Renal cortex interstitium (tissue), 11 donors: ENCODE measurements around the gene ARHGAP27. TPM values are rescaled to one million over a fixed set of nuclear protein-coding genes. Genes with fewer than 3 reads are reported as not detected.
"Not testable (repeated sequence)": the region's sequence is repeated elsewhere in the genome, so short reads cannot be mapped to it uniquely, and the experiment has no call there.

Experiments used
- DNase-seq, 11 donors: peaks; one replicate each; pipeline ENCODE4 v3.0.0-alpha.2; 2013; ENCODE audit warnings: low read depth in 9 of 11, low spot score in 4 of 11; ENCODE audit errors: extremely low read depth in 1 of 11
- polyA plus RNA-seq, 3 donors: library from polyadenylated mRNA; unstranded; fragments of 120-200 nt; gene quantifications; one replicate each; pipeline ENCODE4 v1.2.1, GENCODE V29; 2013; ENCODE audit not compliant: insufficient read length in 3 of 3

The ARHGAP27 gene
- polyA plus RNA-seq, 3 donors, result 11.7 to 23.2 (median 14.5) TPM

DNA sequence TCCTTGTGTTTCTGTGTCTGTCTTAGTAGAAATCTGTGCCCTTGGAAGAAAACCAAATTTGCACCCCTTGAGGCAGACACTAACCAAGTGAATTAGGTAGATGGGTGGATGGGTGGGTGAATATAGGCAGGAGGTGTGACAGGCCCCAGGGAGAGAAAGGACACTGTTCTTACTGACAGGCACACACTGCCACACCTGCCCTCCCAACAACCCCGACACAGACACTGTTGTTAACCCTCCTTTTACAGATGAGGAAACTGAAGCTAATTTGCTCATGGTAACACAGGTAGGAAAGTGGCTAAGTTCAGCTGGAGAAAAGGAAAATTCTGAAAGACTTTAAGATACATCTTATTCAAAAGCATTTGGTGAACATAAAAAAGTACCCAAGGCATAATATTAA lies 15.8 kb upstream of the ARHGAP27 start:
- DNase-seq, result not testable (repeated sequence)

DNA sequence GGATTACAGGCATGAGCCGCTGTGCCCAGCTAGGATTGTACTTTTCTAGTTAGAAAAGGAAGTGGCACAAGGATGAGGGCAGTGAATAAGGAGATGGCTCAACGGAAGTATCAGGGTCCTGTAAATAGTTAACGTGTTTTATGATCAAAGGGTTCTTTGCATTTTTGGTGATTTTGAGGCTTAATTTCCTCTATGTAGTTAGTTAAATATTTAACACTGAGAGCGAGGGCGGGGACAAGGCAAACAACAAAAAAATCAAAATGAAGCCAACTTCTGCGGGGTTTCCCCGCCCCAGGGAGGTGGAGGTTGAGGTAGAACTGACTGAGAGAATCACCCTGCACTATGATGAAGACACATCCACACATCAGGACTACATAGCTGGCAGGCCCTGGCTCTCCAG lies 15.4 kb upstream of the ARHGAP27 start:
- DNase-seq, result not testable (repeated sequence)

DNA sequence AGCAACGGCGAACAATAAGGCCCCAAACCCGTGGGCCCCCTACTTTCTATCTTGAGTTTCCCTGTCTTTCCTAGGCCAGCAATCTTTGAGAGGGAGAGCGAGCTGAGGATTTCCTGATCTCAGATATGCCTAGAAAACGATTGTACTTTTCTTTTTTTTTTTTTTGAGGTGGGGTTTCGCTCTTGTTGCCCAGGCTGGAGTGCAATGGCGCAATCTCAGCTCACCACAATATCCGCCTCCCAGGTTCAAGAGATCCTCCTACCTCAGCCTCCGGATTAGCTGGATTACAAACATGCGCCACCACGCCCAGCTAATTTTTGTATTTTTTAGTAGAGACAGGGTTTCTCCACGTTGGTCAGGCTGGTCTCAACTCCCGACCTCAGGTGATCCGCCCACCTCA lies 15.0 kb upstream of the ARHGAP27 start:
- DNase-seq, result not testable (repeated sequence)

DNA sequence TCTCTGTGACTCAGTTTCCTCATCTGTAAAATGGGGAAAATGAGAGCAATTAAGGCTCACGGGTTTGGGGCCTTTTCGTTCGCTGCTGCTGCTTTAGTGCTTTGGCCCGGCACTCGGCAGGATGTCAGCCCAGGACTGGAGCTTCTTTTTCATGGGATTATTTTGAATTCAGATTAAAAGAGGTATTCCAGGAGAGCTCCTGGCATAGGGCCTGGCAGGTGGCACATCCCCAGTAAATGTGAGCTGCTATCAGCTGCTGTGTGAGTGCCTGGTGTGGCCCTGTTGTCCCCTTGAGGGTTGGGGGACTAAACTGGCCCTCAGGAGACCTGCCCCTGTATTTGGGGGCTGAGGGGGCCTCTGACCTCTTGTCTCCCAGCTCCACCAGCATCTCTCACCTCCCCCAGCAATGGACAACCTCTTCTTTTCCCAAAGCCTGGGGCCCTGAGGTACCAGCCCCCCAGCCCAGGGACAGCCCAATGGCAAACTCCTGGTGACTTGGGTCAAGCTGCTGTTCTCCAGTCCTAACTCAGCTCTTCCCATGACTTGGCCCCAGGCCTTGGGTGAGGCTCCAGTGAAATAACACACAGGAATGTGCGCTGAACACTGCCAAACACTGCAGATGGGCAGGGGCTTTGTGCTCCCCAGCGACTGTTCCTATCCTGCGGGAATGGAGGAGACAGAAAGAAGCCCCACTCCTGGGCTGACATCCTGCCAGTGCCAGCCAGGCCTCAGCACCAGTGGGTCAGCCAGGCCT lies 14.4 kb upstream of the ARHGAP27 start:
- not testable (repeated sequence) for DNase-seq

- DNase-seq, result not testable (repeated sequence)
Observed at GRCh38 chr17:45445901-45446743, 13.5 kb upstream of the ARHGAP27 start.

DNA sequence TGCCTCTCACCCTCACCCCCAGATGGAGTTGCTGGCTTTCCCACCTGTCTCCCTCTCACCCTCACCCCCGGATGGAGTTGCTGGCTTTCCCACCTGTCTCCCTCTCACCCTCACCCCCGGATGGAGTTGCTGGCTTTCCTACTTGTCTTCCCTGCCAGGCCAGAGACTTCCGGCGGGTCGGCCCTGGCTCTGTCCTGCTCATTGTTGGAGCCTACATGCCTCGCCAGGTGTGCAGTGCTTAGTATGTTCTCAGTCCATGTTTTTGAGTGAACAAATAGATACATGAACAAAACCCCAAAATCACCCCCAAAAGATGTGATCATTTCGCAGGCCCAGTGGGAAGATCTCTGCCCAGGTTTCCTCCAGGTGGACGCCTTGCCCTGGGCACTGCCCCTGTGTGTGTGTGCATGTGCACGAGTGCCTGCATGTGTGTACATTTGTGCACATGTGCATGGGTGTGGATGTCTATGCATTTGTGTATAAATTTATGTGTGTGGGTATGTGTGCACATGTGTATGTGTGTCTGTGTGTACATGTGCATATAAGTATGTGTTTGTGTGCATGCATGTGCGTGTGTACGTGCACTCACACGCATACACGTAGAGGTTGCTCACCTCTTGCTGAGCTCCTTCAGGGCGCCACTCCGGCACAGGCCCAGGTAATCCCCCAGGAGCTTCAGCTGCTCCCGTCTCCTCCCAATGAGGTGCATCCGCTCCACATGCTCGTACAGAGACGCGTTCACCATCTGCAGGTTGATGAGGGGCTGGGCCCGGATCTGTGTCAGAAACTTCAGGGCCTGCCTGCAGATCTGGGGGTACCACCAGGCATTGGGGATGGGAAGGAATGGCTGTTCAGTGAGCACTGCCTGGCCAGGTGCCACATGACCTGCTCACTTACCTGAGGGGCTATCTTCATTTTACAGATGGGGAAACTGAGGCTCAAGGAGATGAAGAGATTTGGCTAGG lies 12.5 kb upstream of the ARHGAP27 start:
- not testable (repeated sequence) for DNase-seq

GRCh38 chr17:45444301-45444700 lies 11.6 kb upstream of the ARHGAP27 start:
- not testable (repeated sequence) for DNase-seq

DNA sequence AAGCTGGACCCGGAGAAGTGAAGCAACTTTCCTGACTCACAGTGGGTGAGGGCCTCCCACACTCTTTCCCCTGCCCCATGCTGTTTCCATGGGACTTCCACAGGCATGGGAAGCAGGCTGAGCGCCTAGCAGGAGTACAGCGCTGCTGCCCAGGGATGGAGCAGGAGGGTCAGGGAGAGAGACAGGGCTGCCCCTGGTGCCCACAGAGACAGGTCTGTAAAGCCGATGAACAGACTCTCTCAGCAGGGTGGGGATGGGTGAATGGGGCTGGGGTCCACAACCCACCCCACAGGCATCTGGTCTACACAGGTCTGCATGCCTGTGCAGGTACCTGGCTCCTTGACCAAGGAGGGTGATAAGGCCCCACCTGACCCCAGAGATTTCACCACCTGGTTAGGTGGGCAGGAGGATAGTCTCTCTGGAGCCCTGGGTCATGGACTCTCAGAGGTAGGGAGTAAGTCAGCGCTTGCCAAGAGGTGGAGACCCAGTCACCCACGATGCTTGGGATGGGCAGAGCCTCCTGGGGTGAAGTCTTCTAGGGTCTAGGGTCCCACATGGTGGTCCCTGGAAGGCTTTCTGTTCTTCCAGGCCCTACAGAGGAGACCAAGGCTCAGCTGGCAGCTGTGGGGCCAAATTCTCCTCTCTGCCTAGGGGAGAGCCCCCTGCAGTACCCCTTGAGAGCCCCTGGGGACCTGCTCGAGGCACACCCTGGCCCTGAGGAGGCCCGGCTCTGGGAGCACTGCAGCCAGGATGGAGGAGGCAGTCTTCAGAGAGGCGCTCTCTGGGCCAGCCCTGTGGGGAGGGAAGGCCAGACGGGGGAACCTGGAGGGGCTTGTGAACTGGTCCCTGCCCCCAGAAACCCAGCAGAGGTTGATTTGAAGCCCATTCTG lies 10.9 kb upstream of the ARHGAP27 start:
- DNase-seq, result not testable (repeated sequence)

DNA sequence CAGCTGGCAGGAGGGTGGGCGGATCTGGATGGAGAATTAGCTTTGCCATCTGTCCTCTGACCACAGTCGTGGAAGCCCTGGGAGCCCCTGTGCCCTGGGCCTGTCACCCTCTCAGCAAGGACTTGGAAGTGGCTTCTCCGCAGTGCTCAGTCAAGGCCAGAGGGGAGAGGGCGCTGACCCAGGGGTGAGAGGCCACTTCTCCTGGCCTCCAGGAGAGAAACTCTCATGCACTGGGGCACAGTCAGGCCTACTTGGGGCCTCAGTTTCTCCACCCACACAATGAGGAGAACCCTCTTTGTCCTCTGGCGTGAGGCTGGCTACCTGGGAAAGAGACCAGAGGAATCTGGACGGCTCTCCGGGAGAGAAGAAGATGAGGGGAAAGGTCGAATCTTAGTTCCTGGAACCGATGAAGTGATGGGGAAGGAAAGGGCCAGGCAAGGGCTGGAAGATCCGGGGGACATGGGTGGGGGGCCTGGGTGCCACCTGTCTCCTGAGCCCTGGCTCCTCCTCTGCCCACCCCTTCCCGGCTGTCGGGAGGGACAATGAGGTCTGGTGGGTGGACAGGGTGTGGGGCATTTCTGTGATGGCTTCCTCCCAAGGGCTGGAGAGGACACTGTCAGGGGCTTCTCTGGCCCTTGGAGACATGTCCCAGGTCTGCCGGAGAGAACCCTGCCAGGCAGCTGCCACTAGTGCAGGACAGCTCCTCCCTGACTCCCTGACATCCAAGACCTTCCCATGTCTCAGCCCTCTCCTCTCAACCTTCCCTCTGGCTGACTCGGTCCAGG lies 9.0 kb upstream of the ARHGAP27 start:
- DNase-seq, result no peak

GRCh38 chr17:45440839-45441515 lies 8.3 kb upstream of the ARHGAP27 start:
- not testable (repeated sequence) for DNase-seq

GRCh38 chr17:45440161-45440778 lies 7.6 kb upstream of the ARHGAP27 start:
- DNase-seq, result no peak

DNA sequence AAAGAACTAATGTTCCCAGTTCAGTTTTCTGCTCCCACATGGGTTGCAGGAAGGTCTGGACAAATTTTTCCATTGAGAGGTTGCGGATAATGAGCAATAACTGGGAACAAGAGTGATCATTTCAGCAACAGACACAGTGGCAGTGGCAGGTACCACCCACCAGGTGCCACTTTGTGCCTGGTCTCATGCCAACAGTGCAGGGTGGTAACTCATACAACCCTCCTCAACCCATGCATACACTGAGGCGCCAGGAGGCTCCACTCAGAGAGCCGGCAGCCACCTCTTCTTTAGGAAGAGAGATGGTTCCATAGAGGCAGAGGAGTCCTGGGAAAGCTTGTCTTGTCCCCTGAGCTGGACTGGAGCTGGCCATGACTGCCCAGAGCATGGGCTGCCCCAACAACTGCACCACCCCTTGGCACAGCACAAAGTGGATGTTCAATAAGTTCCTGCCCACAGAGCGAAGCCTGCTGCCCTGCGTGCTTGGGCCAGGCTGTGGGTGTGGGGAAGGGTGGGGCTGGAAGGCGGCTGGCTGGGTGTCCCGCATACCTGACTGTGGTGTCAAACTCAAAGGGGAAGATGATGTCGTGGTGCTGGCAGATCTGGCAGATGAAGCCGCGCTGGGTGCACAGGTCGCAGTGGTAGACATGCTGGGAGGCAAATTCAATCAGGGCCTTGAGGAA lies 6.4 kb upstream of the ARHGAP27 start:
- no peak for DNase-seq

DNA sequence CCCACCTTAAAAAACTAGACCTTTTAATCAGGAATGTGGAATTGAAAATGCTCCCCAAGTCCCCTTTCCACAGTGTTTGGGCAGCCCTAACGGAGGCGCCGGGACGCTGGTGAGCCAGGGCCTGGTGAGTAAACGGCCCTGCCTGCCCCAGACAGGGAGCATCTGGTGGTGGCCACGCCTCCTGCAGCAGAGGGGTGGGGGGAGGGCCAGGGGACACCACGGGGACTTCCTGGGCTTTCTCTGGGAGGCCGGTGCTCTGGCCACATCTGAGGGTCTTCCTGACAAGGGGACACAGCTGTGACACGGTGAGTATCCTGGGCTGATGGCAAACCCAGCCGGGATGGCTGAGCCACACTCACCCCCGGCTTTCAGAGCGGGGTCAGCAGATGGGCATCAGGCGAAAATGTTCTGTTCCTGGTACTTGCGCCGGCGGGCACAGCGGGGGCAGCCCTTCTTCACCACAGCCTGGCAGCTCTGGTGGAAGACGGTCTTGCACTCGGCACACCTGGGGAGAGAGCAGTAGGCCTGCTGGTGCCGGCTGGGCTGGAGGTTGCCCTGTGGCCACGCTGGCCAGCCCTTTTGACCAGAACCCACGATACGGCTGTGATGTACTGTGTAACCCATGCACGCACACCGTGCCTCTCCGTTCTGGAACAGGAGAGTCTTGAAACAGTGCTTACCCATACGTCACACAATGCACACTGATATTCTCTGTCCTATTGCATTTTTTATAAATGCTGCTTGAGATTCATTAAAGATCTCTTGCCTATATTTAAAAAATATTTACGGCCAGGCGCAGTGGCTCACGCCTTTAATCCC lies 5.0 kb upstream of the ARHGAP27 start:
- DNase-seq, result no peak

GRCh38 chr17:45436625-45437464 lies 4.2 kb upstream of the ARHGAP27 start:
- DNase-seq, result no peak
